Spleen (tissue), 7 donors: Measurements from ENCODE around the gene C1GALT1C1L.

Source experiments
- CTCF ChIP-seq, 11 experiments: fragments of 200-600 bp in 7 of 11; fragments of 450-650 bp in 4 of 11; sonication (generic) in 4 of 11; IDR thresholded peaks in 8 of 11; conservative IDR thresholded peaks in 3 of 11; 1 replicate in 7 of 11; 2 replicates in 4 of 11; pipeline versions ENCODE4 v1.4.0 to v1.8.0; 2016 to 2021; ENCODE audit warnings: antibody characterized with exemption in 11 of 11, inconsistent platforms in 4 of 11, mild to moderate bottlenecking in 1 of 11
- POLR2A ChIP-seq, 3 donors: fragments of 450-650 bp; IDR thresholded peaks; one replicate each; pipeline ENCODE4 v1.5.1; 2017; ENCODE audit warnings: antibody characterized with exemption in 3 of 3, mild to moderate bottlenecking in 1 of 3
- donor health status: DM: no; HTN: no; CAD: no; lungs with moderate emphysema.
- donor health status: DM: no; HTN: no; CAD: no.
- donor health status: DM: no; HTN: no; CAD: no.

DNA sequence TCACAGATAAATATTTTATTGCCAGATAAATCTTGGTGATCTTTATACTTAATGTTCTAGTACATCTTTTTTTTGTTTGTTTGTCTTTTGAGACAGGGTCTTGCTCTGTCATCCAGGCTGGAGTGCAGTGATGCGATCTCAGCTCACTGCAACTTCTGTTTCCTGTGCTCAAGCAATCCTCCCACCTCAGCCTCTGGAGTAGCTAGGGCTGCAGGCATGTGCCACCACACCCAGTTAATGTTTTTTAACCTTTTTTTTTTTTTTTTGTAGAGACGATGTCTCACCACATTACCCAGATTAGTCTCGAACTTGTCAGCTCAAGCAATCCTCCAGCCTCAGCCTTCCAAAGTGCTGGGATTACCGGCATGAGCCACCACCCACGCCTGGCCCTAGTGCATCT lies 9.1 kb upstream of the C1GALT1C1L start:
- TF ChIP-seq CTCF (IDR thresholded peaks at IDR 0.05 in 8 of 11, conservative IDR thresholded peaks at IDR 0.05 in 3 of 11) (no peak), POLR2A (IDR thresholded peaks at IDR 0.05) (no peak)
